GM18502 (cell line): ENCODE data around the gene HOTAIR.

Experiments used
- ATAC-seq: cut with Tn5 transposase; IDR thresholded peaks from one replicate; pipeline ENCODE4 v1.9.1; 2021; ENCODE audit warnings: mild to moderate bottlenecking; ENCODE audit not compliant: unreplicated experiment, poor library complexity

The HOTAIR gene

DNA sequence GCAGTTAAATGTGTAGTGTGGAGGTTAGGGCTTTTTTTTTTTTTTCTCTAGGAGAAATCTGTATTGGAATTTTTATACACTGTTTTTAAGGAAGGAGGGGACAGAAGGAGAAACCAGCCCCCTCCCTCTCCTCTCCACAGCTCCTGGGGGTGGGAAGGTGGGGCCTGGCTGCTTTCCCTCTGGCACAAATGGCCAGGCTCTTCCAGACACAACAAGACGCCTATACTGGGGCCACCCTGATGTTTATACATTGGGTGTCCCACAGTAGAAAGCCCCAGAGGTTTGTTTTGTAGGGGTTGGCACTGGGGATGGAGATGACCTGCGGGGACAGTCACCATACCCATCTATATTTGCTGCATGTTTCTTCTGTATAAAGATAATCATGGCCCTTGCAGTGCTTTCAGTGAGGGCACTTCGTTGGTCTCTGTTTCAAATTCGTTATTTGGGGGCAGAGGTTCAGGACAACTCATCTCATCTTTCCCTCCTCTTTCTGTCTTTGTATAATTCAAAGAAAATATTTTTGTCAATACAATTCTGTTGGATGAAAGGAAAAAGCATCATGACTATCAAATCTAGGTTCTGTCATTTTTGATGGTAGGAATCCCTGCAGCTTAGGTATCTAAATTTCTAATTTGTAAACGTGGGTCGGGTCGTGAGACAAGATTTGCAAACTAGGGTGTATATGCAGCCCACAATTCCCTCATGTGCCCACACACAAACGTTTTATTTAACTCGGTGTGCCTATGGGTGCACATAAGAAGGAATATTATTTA, 2.3 kb upstream of the HOTAIR start:
- ATAC-seq, result no peak

DNA sequence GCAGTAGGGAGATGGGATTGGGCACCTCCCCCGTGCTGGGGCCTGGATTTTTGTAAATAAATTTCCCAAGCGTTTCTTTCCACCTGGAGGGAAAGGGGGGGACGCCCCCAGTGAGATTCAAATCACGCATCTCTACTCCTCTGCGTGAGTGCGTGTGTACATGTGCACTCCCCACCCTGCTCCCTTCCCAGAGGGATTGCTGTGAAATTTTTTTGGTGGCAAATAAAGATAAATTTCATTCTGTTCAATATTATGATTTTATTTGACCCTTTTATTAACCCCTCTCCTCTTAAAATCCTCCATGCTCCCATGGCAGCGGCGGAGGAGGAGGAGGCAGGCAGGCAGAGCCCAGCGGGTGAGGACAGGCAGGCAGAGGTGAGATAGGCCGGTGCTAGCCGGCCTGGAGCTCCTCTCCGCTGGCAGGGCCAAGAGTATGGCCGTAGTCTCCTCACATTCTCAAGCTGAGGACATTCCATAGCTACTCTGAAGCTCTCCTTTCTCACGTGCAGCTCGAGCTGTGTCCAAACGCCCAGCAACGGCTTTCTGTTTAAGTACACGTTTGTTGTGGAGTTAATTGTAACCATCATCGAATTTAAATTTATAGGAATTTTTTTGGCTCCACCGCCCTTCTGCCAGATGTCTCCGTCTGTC, 1.5 kb upstream of the HOTAIR start:
- no peak for ATAC-seq

GRCh38 chr12:53975479-53976152, 862 bp upstream of the HOTAIR start:
- ATAC-seq, result no peak

DNA sequence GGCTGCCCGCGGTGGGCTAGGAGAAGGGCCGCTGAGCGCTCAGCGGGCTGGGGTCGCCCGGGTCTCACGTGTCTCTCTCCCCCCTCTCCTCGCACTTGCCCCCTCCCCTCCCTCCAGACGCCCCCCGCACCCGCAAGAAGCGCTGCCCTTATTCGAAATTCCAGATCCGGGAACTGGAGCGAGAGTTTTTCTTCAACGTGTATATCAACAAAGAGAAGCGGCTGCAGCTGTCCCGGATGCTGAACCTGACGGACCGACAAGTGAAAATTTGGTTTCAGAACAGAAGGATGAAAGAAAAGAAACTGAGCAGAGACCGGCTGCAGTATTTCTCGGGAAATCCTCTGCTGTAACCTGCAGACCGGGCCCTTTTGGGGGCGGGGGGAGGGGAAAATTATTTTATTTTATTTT, 314 bp upstream of the HOTAIR start:
- ATAC-seq, result no peak

GRCh38 chr12:53973236-53974042, 1.3 kb downstream of the HOTAIR start:
- no peak for ATAC-seq

- ATAC-seq, result no peak
Measured at GRCh38 chr12:53972722-53973235, 2.0 kb downstream of the HOTAIR start, which contains the start of gene HOXC11. Gene HOXC11, plus strand, starts transcription at chr12:53973126. Its CDS starts 116 bp downstream, at chr12:53973242.

DNA sequence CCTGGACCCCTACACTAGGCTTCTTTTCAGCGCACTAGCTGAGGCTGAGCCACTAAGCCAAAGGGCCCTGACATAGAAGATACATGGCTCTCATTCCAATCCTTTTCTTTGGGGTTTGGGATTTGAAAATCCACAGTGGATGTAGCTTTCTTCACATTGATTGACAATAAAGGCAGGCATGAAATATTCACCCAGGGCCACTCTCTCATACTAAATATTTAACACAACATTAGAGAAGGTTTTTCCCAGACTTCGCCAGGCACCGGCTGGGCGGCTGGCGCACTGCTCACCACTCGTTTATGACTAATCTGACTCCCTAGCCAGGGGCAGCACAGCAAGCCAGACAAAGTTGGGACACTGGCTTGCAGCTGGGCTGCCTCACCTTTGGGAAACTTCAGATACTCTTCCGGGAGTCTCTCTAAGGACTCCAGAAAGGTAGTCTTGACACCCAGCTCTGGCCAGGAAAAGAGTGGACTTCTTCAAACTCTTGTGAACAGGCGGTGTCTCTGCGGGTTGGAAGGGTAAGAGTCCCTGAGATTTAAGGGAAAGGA, 2.5 kb downstream of the HOTAIR start:
- ATAC-seq, result no peak

DNA sequence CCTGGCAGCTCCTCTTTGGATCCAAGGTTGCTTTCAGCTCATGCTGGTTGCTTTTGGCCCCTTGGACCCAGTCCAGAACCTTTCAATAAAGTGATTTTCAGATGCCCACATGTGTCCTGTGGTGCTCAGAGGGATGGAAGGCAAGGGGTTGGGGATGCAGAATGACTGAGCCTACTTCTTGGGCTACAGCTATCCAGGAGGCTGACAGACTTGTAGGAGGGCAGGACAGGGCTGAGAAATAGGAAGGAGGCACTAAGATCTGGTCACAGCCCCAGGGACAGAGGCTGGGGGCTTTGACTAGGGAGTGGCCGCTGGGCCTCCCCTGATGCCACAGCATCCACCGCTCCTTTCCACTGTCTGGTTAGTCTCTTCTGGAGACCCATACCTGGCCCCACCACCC, 3.1 kb downstream of the HOTAIR start:
- ATAC-seq, result no peak

DNA sequence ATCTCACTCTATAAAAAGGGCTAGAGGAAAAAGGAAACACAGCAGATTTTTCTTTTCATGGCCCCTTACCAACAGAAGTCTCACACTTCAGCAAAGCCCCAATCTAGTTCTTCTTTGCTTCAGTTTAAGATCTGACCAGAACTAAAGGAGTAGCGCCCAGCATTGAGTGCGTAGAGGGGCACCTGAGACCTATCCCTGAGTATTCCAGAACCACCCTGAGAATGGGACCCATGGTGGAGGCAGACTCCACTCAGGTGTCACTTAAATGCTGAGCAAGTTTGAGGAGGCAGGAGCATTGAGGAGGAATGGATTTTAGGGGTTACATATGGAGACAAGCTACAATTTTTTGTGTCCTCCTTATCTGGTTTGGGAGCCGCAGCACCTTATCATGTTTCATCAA, 3.6 kb downstream of the HOTAIR start:
- ATAC-seq, result no peak

DNA sequence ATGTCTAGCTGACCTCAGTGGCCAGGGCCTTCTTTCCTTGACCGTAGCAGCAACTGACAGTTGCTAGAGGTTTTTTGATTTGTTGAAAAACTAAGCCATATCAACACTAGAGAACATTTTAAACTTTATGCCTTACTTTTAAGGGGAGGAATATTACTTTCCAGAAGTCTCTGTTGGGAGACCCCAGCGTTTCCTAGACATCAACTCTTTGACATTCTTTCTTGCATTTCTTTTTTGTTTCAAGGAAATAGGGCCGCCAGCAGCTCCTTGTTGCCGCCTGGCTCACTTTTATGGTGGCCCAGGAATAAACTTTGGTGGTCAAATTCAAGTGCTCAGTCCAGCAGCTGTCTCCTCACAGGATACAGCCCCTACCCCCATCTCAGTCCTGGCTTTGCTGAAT, 4.3 kb downstream of the HOTAIR start:
- no peak for ATAC-seq

GRCh38 chr12:53969588-53970259, 5.0 kb downstream of the HOTAIR start:
- no peak for ATAC-seq

GRCh38 chr12:53968214-53969127, 6.3 kb downstream of the HOTAIR start:
- no peak for ATAC-seq

DNA sequence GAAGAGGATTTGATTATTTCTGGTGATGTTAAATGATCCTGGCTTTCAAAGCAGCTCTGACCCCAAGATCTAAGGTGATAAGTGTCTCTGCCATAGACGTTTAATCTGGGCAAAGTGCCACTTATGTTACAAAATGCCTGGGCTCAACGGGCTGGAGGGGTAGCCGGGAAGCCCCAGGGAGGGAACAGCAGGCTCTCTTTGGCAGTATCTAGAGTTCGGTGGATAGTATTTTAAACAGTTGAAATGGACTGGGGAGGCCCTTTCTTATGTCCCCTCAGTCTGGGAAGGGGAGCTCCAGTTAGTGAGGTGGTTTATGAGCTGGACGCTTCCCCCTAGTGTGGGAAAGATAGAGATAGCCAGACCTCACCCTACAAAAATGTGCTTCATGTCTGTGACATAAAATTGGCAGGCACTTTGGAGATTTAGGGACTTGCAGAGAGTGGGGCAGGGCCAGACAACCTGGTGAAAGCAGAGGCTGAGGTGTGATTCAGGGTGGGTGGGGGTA, 7.3 kb downstream of the HOTAIR start:
- ATAC-seq, result no peak

GRCh38 chr12:53966385-53967133, 8.2 kb downstream of the HOTAIR start:
- no peak for ATAC-seq

DNA sequence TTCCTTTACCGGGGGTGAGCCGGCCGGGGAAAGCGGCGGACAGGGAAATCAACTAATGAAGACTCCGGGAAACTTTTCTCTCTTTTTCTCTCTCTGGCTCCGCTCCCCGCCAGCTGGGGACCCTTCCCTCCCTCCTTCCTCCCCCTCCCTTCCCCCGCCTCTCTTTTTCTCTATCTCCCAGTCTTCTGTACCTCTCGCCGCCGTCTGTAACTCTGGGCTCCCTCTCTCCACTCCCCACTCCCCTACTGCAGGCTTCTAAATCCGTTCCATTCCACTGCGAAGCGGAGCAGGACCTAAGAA, 8.7 kb downstream of the HOTAIR start:
- no peak for ATAC-seq

DNA sequence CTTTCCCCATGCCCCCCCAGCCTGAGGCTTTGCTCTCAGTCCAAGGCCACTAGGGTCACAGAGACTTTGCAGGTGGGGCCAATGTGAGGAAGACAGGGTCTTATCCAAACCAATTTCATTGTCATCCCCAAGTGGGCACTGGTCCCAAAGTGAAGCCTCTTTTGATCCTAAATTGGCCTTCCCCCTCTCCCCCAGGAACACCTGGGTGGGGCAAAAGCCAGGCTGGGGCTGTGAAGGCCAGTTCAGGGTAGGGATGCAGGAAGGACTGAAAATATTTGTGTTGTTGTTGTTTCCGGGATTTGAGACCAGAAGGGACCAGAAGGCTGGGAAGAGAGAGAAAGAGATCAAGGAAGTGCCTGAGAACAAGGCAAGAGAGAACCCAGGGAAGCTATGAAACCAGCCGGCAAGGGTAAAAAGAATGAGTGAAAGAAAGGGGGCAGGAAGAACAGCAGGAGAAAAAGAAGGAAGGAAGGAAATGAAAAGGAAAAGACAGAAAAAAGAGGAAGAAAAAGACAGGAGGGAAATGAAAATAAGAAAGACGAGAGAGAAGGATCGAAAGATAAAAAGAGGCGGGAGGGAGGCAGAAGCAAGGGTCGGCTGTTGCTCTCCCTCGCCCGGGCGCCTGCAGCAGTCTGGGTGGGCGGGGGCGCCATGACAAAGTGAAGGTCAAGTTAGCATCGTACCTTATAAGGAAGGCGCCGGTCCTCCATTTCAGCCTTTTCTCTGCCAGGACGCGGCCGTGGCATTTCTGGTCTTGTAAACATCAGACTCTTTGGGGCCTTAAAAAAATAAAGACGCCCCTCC, 9.3 kb downstream of the HOTAIR start:
- ATAC-seq, result no peak

DNA sequence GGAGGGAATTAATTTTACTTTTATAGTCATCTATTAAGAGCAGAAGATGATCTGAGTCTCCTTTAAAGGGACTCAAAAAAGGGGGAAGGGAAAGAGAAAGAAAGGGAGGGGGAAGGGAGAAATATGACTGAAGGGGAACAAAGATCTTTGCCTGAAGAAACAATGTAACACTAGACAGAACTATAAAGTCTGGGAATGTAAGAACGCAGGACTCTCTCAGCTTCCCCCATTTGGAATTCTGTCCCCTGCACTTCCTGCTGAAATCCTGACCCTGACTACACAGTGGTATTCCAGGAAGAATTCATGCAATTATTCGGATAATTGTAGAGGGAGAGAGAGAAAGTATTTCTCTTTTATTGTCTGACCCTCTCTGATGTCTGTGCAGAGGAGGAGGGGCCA, 10.4 kb downstream of the HOTAIR start:
- no peak for ATAC-seq
